Effector memory CD4-positive, alpha-beta T cell (primary cell): Measurements from ENCODE around the gene ITIH2.
"Not testable (repeated sequence)": the region's sequence is repeated elsewhere in the genome, so short reads cannot be mapped to it uniquely, and the experiment has no call there.

Experiments
- DNase-seq, 3 donors: peaks; one replicate each; pipeline ENCODE4 v3.0.0-alpha.2; 2020
- H3K27ac ChIP-seq: 2 replicates; pipeline ENCODE4 v1.7.0; 2013; ENCODE audit warnings: mild to moderate bottlenecking, low read length, moderate library complexity; ENCODE audit not compliant: insufficient read depth, poor library complexity, severe bottlenecking
- H3K27me3 ChIP-seq: replicated peaks from 2 replicates; pipeline ENCODE4 v1.7.0; 2013; ENCODE audit warnings: mild to moderate bottlenecking, low read length; ENCODE audit not compliant: insufficient read depth, control insufficient read depth, poor library complexity, severe bottlenecking
- H3K36me3 ChIP-seq: 2 replicates; pipeline ENCODE4 v1.7.0; 2013; ENCODE audit warnings: mild to moderate bottlenecking, low read length, moderate library complexity; ENCODE audit not compliant: control insufficient read depth, insufficient read depth
- H3K4me1 ChIP-seq: 2 replicates; pipeline ENCODE4 v1.7.0; 2013; ENCODE audit warnings: low read length, mild to moderate bottlenecking; ENCODE audit not compliant: control insufficient read depth, insufficient read depth, poor library complexity, severe bottlenecking
- H3K4me3 ChIP-seq: 2 replicates; pipeline ENCODE4 v1.7.0; 2013; ENCODE audit warnings: low read length, low read depth, mild to moderate bottlenecking; ENCODE audit not compliant: insufficient read depth, poor library complexity, severe bottlenecking
- H3K9me3 ChIP-seq: 2 replicates; pipeline ENCODE4 v1.7.0; 2013; ENCODE audit warnings: mild to moderate bottlenecking, low read length, moderate library complexity; ENCODE audit not compliant: control insufficient read depth

The ITIH2 gene

GRCh38 chr10:7707858-7708622, 4.9 kb downstream of the ITIH2 start:
- Histone ChIP-seq H3K27ac (no peak overlapping the region), H3K4me3 (no peak overlapping the region), H3K4me1 (no peaks in the 10 kb centered on the region), H3K27me3 (no peaks in the 10 kb centered on the region), H3K36me3 (no peaks in the 10 kb centered on the region), H3K9me3 (no peaks in the 10 kb centered on the region)
- DNase-seq = no peak

- H3K4me1 ChIP-seq = no peaks in the 10 kb centered on the region
- no peak overlapping the region for H3K27ac ChIP-seq
- H3K36me3 ChIP-seq = no peaks in the 10 kb centered on the region
- no peak overlapping the region for H3K4me3 ChIP-seq
- no peak for DNase-seq
- no peaks in the 10 kb centered on the region for H3K27me3 ChIP-seq
- no peaks in the 10 kb centered on the region for H3K9me3 ChIP-seq
Observed at GRCh38 chr10:7708832-7709231, 5.7 kb downstream of the ITIH2 start.

- H3K36me3 ChIP-seq = no peaks in the 10 kb centered on the region
- H3K27me3 ChIP-seq = no peaks in the 10 kb centered on the region
- H3K27ac ChIP-seq = no peak overlapping the region
- no peak overlapping the region for H3K4me3 ChIP-seq
- H3K9me3 ChIP-seq = no peaks in the 10 kb centered on the region
- H3K4me1 ChIP-seq = no peaks in the 10 kb centered on the region
- DNase-seq = no peak
Observed at GRCh38 chr10:7710446-7710845, 7.3 kb downstream of the ITIH2 start.

- not testable (repeated sequence) for H3K36me3 ChIP-seq, H3K4me3 ChIP-seq, DNase-seq, H3K9me3 ChIP-seq, H3K27me3 ChIP-seq, H3K27ac ChIP-seq, H3K4me1 ChIP-seq
Observed at GRCh38 chr10:7711075-7711474, 8.0 kb downstream of the ITIH2 start.

GRCh38 chr10:7715515-7715914, 12.4 kb downstream of the ITIH2 start:
- H3K9me3 ChIP-seq = no peaks in the 10 kb centered on the region
- H3K27ac ChIP-seq = no peak overlapping the region
- no peaks in the 10 kb centered on the region for H3K36me3 ChIP-seq
- H3K4me3 ChIP-seq = no peak overlapping the region
- no peak for DNase-seq
- H3K27me3 ChIP-seq = no peaks in the 10 kb centered on the region
- no peaks in the 10 kb centered on the region for H3K4me1 ChIP-seq

- Histone ChIP-seq H3K9me3 (no peaks in the 10 kb centered on the region), H3K27me3 (no peaks in the 10 kb centered on the region), H3K27ac (no peak overlapping the region), H3K4me3 (no peak overlapping the region), H3K4me1 (no peaks in the 10 kb centered on the region), H3K36me3 (no peaks in the 10 kb centered on the region)
- DNase-seq = no peak
Observed at GRCh38 chr10:7717767-7718166, 14.7 kb downstream of the ITIH2 start.

- DNase-seq = no peak
- Histone ChIP-seq H3K27ac (no peak overlapping the region), H3K36me3 (no peaks in the 10 kb centered on the region), H3K4me3 (no peak overlapping the region), H3K9me3 (no peaks in the 10 kb centered on the region), H3K4me1 (no peaks in the 10 kb centered on the region), H3K27me3 (no peaks in the 10 kb centered on the region)
Observed at GRCh38 chr10:7718685-7719084, 15.6 kb downstream of the ITIH2 start.

GRCh38 chr10:7720478-7720877, 17.4 kb downstream of the ITIH2 start:
- no peak for DNase-seq
- H3K27me3 ChIP-seq = no peaks in the 10 kb centered on the region
- H3K4me1 ChIP-seq = no peaks in the 10 kb centered on the region
- no peaks in the 10 kb centered on the region for H3K9me3 ChIP-seq
- no peak overlapping the region for H3K27ac ChIP-seq
- no peak overlapping the region for H3K4me3 ChIP-seq
- no peaks in the 10 kb centered on the region for H3K36me3 ChIP-seq

- Histone ChIP-seq H3K4me3 (no peak overlapping the region), H3K4me1 (no peaks in the 10 kb centered on the region), H3K9me3 (no peaks in the 10 kb centered on the region), H3K27me3 (no peaks in the 10 kb centered on the region), H3K27ac (no peak overlapping the region), H3K36me3 (no peaks in the 10 kb centered on the region)
- DNase-seq = no peak
Observed at GRCh38 chr10:7722927-7723529, 19.9 kb downstream of the ITIH2 start.

GRCh38 chr10:7734821-7735220, 31.7 kb downstream of the ITIH2 start:
- Histone ChIP-seq H3K9me3 (no peaks in the 10 kb centered on the region), H3K4me3 (no peak overlapping the region), H3K36me3 (no peaks in the 10 kb centered on the region), H3K27ac (no peak overlapping the region), H3K4me1 (no peaks in the 10 kb centered on the region), H3K27me3 (no peaks in the 10 kb centered on the region)
- DNase-seq = no peak
